Endothelial cell of umbilical vein (primary cell): ENCODE data around the gene TAF8. TPM values are rescaled to one million over a fixed set of nuclear protein-coding genes. Genes with fewer than 3 reads are reported as not detected.

Experiments
- BruUV-seq: library from RNA; stranded (reverse); fragments of 400-500 nt; replicated peaks from 2 replicates; lab custom pipeline; 2021; lab: Mats Ljungman, UMichigan
- CTCF ChIA-PET: fragments of 300-600, 350-600 bp; sonication (Branson Sonifier 250); formaldehyde crosslinking; loops from one replicate; lab custom pipeline; 2021; ENCODE audit warnings: antibody characterized with exemption, inconsistent platforms; lab: Charles Lee
- POLR2A ChIA-PET: fragments of 300-600, 350-600 bp; sonication (Branson Sonifier 250); formaldehyde crosslinking; loops from one replicate; lab custom pipeline; 2021; ENCODE audit warnings: antibody characterized with exemption, inconsistent platforms; lab: Charles Lee
- DNase-seq: peaks from one replicate; pipeline ENCODE4 v3.0.0-alpha.2; 2011; ENCODE audit warnings: low read depth, low spot score
- FAIRE-seq: peaks from 2 replicates; lab custom pipeline; 2011; peaks lifted over from hg19 to GRCh38; lab: Jason Lieb, UNC
- H2AFZ ChIP-seq: 2 replicates; pipeline ENCODE4 v1.6.0; 2012; ENCODE audit warnings: low read depth, low read length, control low read depth, inconsistent platforms
- H3K27ac ChIP-seq: 2 replicates; pipeline ENCODE4 v1.5.1; 2011; ENCODE audit warnings: low read depth, mild to moderate bottlenecking, control low read depth, low read length, moderate library complexity; ENCODE audit not compliant: insufficient read depth
- H3K27me3 ChIP-seq, 2 experiments: 2 replicates each; pipeline versions ENCODE4 v1.6.0 to v1.6.1; 2011; ENCODE audit warnings: low read length in 2 of 2, mixed read lengths in 1 of 2; ENCODE audit not compliant: control insufficient read depth in 2 of 2, insufficient read depth in 2 of 2
- H3K36me3 ChIP-seq, 2 experiments: 2 replicates in 1 of 2; 3 replicates in 1 of 2; pipeline ENCODE4 v1.5.1; 2011; ENCODE audit warnings: low read length in 2 of 2, mild to moderate bottlenecking in 1 of 2, moderate library complexity in 1 of 2; ENCODE audit not compliant: control insufficient read depth in 2 of 2, insufficient read depth in 2 of 2; ENCODE audit errors: extremely low read depth in 1 of 2
- H3K4me1 ChIP-seq: 3 replicates; pipeline ENCODE4 v1.5.1; 2011; ENCODE audit warnings: mild to moderate bottlenecking, low read length; ENCODE audit not compliant: control insufficient read depth, insufficient read depth; ENCODE audit errors: extremely low read depth
- H3K4me2 ChIP-seq: 2 replicates; pipeline ENCODE4 v1.6.1; 2011; ENCODE audit warnings: low read length, control low read depth, mixed read lengths; ENCODE audit not compliant: insufficient read depth
- H3K4me3 ChIP-seq, 3 experiments: fragments of 200-600 bp in 1 of 3; sonication (generic), shearing (Covaris generic) in 1 of 3; replicated peaks in 1 of 3; 2 replicates each; pipeline ENCODE4 v1.5.1; 2011 to 2016; ENCODE audit warnings: control low read depth in 3 of 3, low read length in 3 of 3, mild to moderate bottlenecking in 2 of 3, inconsistent platforms in 1 of 3, low read depth in 1 of 3, moderate library complexity in 1 of 3; ENCODE audit not compliant: insufficient read depth in 1 of 3
- H3K79me2 ChIP-seq: 2 replicates; pipeline ENCODE4 v1.6.0; 2012; ENCODE audit warnings: low read length, inconsistent platforms; ENCODE audit not compliant: control insufficient read depth, insufficient read depth
- H3K9ac ChIP-seq: replicated peaks from 2 replicates; pipeline ENCODE3; 2011; ENCODE audit warnings: low read length, control low read depth; ENCODE audit not compliant: insufficient read depth; ENCODE audit errors: extremely low read depth
- H3K9me1 ChIP-seq: replicated peaks from 3 replicates; pipeline ENCODE4 v1.6.0; 2011; ENCODE audit warnings: mild to moderate bottlenecking, low read length; ENCODE audit not compliant: control insufficient read depth, insufficient read depth; ENCODE audit errors: extremely low read depth
- H3K9me3 ChIP-seq: replicated peaks from 2 replicates; pipeline ENCODE4 v1.5.1; 2012; ENCODE audit warnings: low read length, inconsistent platforms; ENCODE audit not compliant: control insufficient read depth, insufficient read depth
- H4K20me1 ChIP-seq: replicated peaks from 2 replicates; pipeline ENCODE3; 2011; ENCODE audit warnings: mild to moderate bottlenecking, low read length; ENCODE audit not compliant: control insufficient read depth, insufficient read depth; ENCODE audit errors: extremely low read depth
- EZH2 ChIP-seq: IDR thresholded peaks from 2 replicates; pipeline ENCODE4 v1.6.1; 2012; ENCODE audit warnings: borderline replicate concordance, low read depth, mild to moderate bottlenecking, moderate library complexity, low read length, inconsistent platforms; ENCODE audit not compliant: severe bottlenecking
- FOS ChIP-seq: IDR thresholded peaks from 2 replicates; pipeline ENCODE4 v1.6.1; 2011; ENCODE audit warnings: mild to moderate bottlenecking, low read length, moderate library complexity, borderline replicate concordance; ENCODE audit not compliant: insufficient read depth
- GATA2 ChIP-seq: IDR thresholded peaks from 2 replicates; pipeline ENCODE4 v1.7.0; 2011; ENCODE audit warnings: low read depth, mild to moderate bottlenecking, moderate library complexity, mixed read lengths, low read length; ENCODE audit not compliant: insufficient read length, insufficient read depth
- JUN ChIP-seq: IDR thresholded peaks from 2 replicates; pipeline ENCODE4 v1.6.1; 2011; ENCODE audit warnings: borderline replicate concordance, low read depth; ENCODE audit not compliant: insufficient read length, insufficient read depth
- MYC ChIP-seq: IDR thresholded peaks from one replicate; pipeline ENCODE4 v1.6.1; 2011; ENCODE audit warnings: mild to moderate bottlenecking, low read depth, low read length
- POLR2A ChIP-seq: IDR thresholded peaks from 2 replicates; pipeline ENCODE4 v1.6.1; 2012; ENCODE audit warnings: low read depth, mild to moderate bottlenecking, control low read depth, low read length
- POLR2AphosphoS5 ChIP-seq: IDR thresholded peaks from 2 replicates; pipeline ENCODE4 v1.6.1; 2012; ENCODE audit warnings: low read depth, mild to moderate bottlenecking, control low read depth, low read length, moderate library complexity; ENCODE audit not compliant: insufficient read depth
- dilution Hi-C: fragments of 300-500 bp; cut with MboI; formaldehyde crosslinking; loops from one replicate; pipeline ENCODE4 v1.15.0; 2019; ENCODE audit warnings: low sequenced_read_pairs; ENCODE audit not compliant: extremely low pct_ligation_motif_present
- intact Hi-C: fragments of 100-400 bp; cut with micrococcal nuclease; formaldehyde crosslinking; loops from one replicate; pipeline ENCODE4 v1.10.0; 2022
- polyA plus RNA-seq, 4 experiments: library from polyadenylated mRNA; depleted of rRNA in 3 of 4; stranded (reverse) in 3 of 4; unstranded in 1 of 4; fragments of >200 nt; gene quantifications; 2 replicates each; pipeline versions ENCODE4 v1.2.1 to v1.2.3, GENCODE V29; 2011 to 2012; ENCODE audit warnings: missing spikeins in 1 of 4
- total RNA-seq: library from RNA; stranded (reverse); gene quantifications from 2 replicates; pipeline ENCODE4 v1.2.3, GENCODE V29; 2021
- TF ChIP-seq, protein P1 (sequence below), 2 donors: IDR thresholded peaks; 1 replicate in 1 of 2; 2 replicates in 1 of 2; pipeline ENCODE4 v1.5.1; 2011; ENCODE audit warnings: low read length in 2 of 2, mild to moderate bottlenecking in 2 of 2, moderate library complexity in 2 of 2, control low read depth in 1 of 2, inconsistent platforms in 1 of 2, low read depth in 1 of 2; ENCODE audit not compliant: insufficient read depth in 1 of 2; ENCODE audit errors: extremely low read depth in 1 of 2
- TF ChIP-seq, protein P2 (sequence below): IDR thresholded peaks from 2 replicates; pipeline ENCODE4 v1.6.1; 2011; ENCODE audit not compliant: insufficient read depth, insufficient read length

The TAF8 gene
- total and polyA plus RNA-seq, 2 donors (not counting 3 experiments of a cell fraction or from before 2014, with no cell fraction given): 32.9 to 45.4 TPM

DNA sequence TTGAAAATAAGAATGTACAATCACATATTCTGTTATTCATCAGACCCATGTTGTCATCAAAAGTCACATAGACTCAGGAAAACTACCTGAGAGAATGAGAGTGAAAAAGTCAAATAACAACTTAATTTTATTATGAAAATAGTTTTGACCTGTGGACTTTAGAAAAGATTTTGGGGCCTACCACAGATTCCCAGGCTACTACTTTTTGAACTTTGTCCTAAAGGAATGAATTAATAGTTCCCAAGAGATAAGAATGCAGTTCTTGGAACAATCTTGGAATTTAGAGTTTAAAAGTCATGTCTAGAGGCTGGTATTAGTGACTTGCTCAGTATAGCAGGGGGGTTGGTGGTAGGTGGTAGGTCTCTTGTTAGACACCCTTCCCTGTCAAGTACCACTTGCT, 3.3 kb downstream of the TAF8 start:
- Histone ChIP-seq H3K27me3 (no peaks in the 10 kb centered on the region), H4K20me1 (no peaks in the 10 kb centered on the region), H3K79me2 (peaks cover 9% of the 10 kb centered on the region), H3K4me1 (peaks cover 5% of the 10 kb centered on the region), H3K36me3 (peaks cover 11 to 17% of the 10 kb centered on the region in 2 experiments), H3K4me3 (no peak overlapping the region), H3K9me3 (no peaks in the 10 kb centered on the region), H3K4me2 (no peak overlapping the region), H3K9me1 (no peaks in the 10 kb centered on the region), H2AFZ (no peak overlapping the region), H3K27ac (no peak overlapping the region), H3K9ac (no peak overlapping the region)
- intact Hi-C loops (no loop called here), dilution Hi-C loops (no loop called here)
- no TSS peak for BruUV-seq
- no peak for FAIRE-seq
- TF ChIP-seq MYC (no peak), FOS (no peak), JUN (no peak), POLR2A (no peak), GATA2 (no peak), POLR2AphosphoS5 (no peak), EZH2 (no peak)
- TF ChIP-seq, protein P1, sequence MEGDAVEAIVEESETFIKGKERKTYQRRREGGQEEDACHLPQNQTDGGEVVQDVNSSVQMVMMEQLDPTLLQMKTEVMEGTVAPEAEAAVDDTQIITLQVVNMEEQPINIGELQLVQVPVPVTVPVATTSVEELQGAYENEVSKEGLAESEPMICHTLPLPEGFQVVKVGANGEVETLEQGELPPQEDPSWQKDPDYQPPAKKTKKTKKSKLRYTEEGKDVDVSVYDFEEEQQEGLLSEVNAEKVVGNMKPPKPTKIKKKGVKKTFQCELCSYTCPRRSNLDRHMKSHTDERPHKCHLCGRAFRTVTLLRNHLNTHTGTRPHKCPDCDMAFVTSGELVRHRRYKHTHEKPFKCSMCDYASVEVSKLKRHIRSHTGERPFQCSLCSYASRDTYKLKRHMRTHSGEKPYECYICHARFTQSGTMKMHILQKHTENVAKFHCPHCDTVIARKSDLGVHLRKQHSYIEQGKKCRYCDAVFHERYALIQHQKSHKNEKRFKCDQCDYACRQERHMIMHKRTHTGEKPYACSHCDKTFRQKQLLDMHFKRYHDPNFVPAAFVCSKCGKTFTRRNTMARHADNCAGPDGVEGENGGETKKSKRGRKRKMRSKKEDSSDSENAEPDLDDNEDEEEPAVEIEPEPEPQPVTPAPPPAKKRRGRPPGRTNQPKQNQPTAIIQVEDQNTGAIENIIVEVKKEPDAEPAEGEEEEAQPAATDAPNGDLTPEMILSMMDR (IDR thresholded peaks at IDR 0.05; ENCODE audit: extremely low read depth in 1 of 2, insufficient read depth in 1 of 2, low read depth in 1 of 2, low read length in 2 of 2): no peak
- TF ChIP-seq, protein P2, sequence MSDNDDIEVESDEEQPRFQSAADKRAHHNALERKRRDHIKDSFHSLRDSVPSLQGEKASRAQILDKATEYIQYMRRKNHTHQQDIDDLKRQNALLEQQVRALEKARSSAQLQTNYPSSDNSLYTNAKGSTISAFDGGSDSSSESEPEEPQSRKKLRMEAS: no peak
- ChIA-PET POLR2A (no interaction called here), CTCF (interaction anchor here (1.2 to 2.5 kb wide), 4 partner anchors 8 to 161 kb away, joined by 3 to 5 read pairs (median 4); partner anchors contain the start of gene MED20)
- no peak for DNase-seq
